Small intestine (tissue), 7 donors: Measurements from ENCODE around the gene CD82. TPM values are rescaled to one million over a fixed set of nuclear protein-coding genes. Genes with fewer than 3 reads are reported as not detected.
A peak's percentile ranks its signal among the peaks of the same experiment; 100 is the strongest.

Source experiments
- DNase-seq, 2 donors: peaks; one replicate each; pipeline versions ENCODE4 v3.0.0 to v3.0.0-alpha.2; 2013
- FAIRE-seq: peaks from 2 replicates; lab custom pipeline; 2012; peaks lifted over from hg19 to GRCh38; lab: Jason Lieb, UNC
- H3K27ac ChIP-seq, 3 donors: one replicate each; pipeline ENCODE4 v1.5.1; 2013; ENCODE audit warnings: low read length in 2 of 3, mild to moderate bottlenecking in 2 of 3, control low read depth in 1 of 3, inconsistent platforms in 1 of 3, low read depth in 1 of 3, moderate library complexity in 1 of 3
- H3K27me3 ChIP-seq, 3 donors: one replicate each; pipeline ENCODE4 v1.6.1; 2013; ENCODE audit warnings: low read length in 3 of 3, inconsistent platforms in 1 of 3; ENCODE audit not compliant: control insufficient read depth in 3 of 3, insufficient read depth in 3 of 3
- H3K36me3 ChIP-seq, 3 donors: one replicate each; pipeline ENCODE4 v1.6.1; 2013; ENCODE audit warnings: low read length in 3 of 3, inconsistent platforms in 1 of 3, low read depth in 1 of 3, mild to moderate bottlenecking in 1 of 3, moderate library complexity in 1 of 3; ENCODE audit not compliant: control insufficient read depth in 3 of 3, insufficient read depth in 2 of 3
- H3K4me1 ChIP-seq, 3 donors: one replicate each; pipeline ENCODE4 v1.6.1; 2013; ENCODE audit warnings: low read length in 2 of 3, inconsistent platforms in 1 of 3, low read depth in 1 of 3, mild to moderate bottlenecking in 1 of 3, moderate library complexity in 1 of 3; ENCODE audit not compliant: control insufficient read depth in 3 of 3, insufficient read depth in 2 of 3
- H3K4me3 ChIP-seq, 3 donors: one replicate each; pipeline ENCODE4 v1.5.1; 2013; ENCODE audit warnings: low read length in 3 of 3, control low read depth in 1 of 3, inconsistent platforms in 1 of 3, low read depth in 1 of 3, mild to moderate bottlenecking in 1 of 3, moderate library complexity in 1 of 3
- H3K9me3 ChIP-seq, 2 donors: one replicate each; pipeline ENCODE4 v1.6.1; 2013; ENCODE audit warnings: low read depth in 1 of 2, low read length in 1 of 2; ENCODE audit not compliant: control insufficient read depth in 2 of 2, insufficient read depth in 1 of 2
- WGBS, 3 donors: extraction: QIAGEN DNeasy Blood & Tissue Kit; methylation state at CpG; one replicate each; pipeline ENCODE4 v1.1.7; 2013; 5-methylcytosine and 5-hydroxymethylcytosine counted together
- polyA plus RNA-seq, 4 donors: library from polyadenylated mRNA; stranded (reverse) in 3 of 4; unstranded in 1 of 4; fragments of 200-250 nt in 3 of 4; fragments of 120-200 nt in 1 of 4; gene quantifications; one replicate each; pipeline versions ENCODE4 v1.2.1 to v1.2.3, GENCODE V29; 2013
- donor health status: healthy with polysubstance abuse.
- donor health status: control.
- donor health status: control.
- donor health status: Bipolar disorder and iron deficiency.
- donor health status: healthy.

The CD82 gene
- polyA plus RNA-seq, 4 donors, result 24.2 to 108 (median 69.9) TPM

DNA sequence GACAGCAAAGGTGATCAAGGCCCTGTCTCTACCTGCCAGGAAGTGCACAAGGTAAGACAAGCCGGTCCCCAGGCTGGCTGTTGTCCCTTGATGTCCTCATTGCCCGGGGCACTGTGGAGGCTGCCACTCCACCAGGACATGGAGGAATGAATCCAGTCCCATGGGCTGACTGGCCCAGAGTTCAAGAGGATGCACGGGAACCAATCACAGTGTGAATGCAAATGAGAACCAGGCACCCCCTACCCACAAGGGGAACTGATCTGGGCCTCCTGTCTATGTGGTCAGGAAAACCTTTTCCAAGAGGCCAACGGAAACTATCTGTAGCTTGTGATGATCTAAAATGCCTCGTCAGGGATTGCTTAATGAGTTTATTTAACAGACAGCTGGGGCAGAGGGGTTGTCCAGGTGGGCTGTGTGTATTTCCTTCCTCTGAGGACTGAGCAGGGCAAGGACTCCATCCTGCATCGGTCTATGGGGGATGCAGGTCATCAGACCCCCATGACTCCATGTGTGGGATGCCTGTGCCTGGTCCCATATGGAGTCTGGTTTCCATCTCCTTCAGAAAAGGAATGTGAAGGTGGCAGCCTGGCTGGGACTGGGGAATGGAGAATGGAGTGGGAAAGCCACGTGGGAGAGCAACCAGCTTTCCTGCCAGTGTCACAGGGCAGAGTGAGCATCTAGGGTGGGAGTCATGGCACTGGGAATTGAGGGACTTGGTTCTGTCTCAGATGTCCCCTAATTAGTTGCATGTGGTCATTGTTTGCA, 60.5 kb downstream of the CD82 start:
- Histone ChIP-seq H3K9me3 (peaks cover 0 to 6% of the 10 kb centered on the region in 2 donors), H3K36me3 (peaks cover 0 to 14% (median 0%) of the 10 kb centered on the region in 3 donors), H3K27ac (no peak overlapping the region), H3K4me3 (no peak overlapping the region), H3K4me1 (peaks cover 0 to 45% (median 0%) of the 10 kb centered on the region in 3 donors), H3K27me3 (no peaks in the 10 kb centered on the region)
- DNase-seq (no peak), FAIRE-seq (no peak)
- 68 to 75% (median 72%) methylated on average over 7 of the region's 7 CpGs for WGBS, 3 donors

DNA sequence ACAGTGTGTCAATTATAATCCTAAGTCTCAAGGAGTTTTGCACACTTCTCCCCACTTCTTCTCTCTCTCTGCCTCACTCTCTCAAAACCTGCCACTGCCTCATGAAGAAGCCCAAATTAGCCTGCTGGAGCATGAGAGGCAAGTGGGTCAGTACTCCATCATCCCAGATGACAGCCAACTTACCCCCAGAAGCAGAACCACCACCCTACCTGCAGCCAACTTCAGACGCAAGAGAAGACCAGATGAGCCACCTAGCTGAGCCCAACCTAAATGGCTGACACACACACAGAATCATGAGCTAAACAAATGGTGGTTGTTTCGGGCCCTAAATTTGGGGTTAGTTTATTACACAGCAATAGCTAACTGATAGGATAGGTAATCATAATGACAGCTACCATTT, 61.2 kb downstream of the CD82 start:
- H3K36me3 ChIP-seq, result peaks cover 0 to 9% (median 0%) of the 10 kb centered on the region in 3 donors
- peaks cover 0 to 39% (median 0%) of the 10 kb centered on the region in 3 donors for H3K4me1 ChIP-seq
- DNase-seq (no peak), FAIRE-seq (no peak)
- no peak overlapping the region for H3K27ac ChIP-seq
- no peaks in the 10 kb centered on the region for H3K27me3 ChIP-seq
- WGBS, 3 donors, result 95 to 98% (median 98%) methylated on average over 2 of the region's 2 CpGs
- H3K4me3 ChIP-seq, result no peak overlapping the region
- peaks cover 0 to 6% of the 10 kb centered on the region in 2 donors for H3K9me3 ChIP-seq

DNA sequence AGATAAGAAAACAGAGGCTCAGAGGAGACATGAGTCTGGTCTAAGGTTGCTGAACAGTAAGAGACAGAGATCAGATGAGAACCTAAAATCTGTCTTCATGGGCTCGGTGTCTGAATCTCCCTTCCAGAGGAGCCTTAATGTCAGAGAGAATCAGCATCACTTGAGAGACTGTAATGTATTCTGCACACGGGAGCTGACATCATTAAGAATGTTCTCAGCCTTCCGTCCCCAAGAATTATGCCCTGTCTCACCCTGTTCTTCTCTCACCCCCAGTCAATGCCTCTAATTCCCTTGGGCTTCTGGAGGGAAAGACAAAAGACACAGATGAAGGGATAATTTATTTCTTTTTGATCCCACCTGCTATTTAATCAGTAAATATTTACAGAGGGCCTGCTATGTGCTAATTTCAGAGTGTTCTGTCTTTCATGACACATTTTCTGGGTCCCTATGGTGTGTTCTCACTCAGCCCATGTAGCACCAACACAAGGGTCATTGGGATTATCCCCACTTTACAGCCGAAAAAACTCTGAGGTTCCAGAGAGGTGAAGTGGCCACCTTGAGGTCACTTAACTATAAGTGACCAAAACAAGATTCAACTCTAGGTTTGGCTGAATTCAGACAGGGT, 61.8 kb downstream of the CD82 start:
- DNase-seq (no peak), FAIRE-seq (no peak)
- peaks cover 0 to 4% (median 0%) of the 10 kb centered on the region in 3 donors for H3K36me3 ChIP-seq
- WGBS, 3 donors, result 74 to 78% (median 76%) methylated on average over 4 of the region's 4 CpGs
- H3K9me3 ChIP-seq, result peaks cover 0 to 6% of the 10 kb centered on the region in 2 donors
- no peak overlapping the region for H3K27ac ChIP-seq
- H3K4me1 ChIP-seq, result peaks cover 0 to 38% (median 0%) of the 10 kb centered on the region in 3 donors
- no peaks in the 10 kb centered on the region for H3K27me3 ChIP-seq
- no peak overlapping the region for H3K4me3 ChIP-seq

DNA sequence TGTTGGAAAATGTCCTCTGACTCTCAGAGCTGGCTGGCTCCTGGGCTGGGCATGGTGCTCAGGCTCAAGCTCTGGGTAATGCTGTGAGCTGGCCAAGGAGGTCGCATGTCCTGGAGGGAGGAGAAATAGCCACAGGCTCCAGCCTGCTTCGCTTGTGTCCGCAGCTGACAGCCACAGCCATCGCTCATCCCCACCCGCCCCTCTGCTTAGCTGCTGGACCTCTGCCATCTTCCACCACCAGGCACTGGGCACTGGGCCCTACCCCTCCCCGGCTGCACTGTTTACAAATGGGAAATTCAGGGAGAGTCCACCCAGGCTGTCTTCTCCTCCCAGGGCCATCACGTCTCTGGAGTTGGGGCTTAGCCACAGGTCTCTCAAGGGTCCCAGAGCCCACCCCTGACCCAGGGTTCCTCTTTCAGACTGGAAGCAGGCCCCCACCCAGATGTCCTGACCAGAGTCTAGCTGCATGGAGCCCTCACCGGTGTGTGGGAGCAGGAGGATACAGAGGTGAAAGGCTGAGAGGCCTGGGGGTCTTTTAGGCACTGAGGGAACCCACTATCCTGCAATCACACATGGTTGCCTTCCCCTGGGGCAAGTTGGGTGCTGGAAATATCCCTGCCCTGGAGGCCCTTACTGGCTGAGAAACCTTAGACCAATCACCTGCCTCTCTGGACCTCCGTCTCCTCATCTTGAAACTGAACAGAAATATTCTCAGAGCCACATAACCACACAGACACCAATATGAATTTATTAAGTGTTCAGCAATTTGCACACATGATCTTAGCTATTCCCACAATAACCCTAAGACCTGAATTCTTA, 62.7 kb downstream of the CD82 start:
- FAIRE-seq (no peak), DNase-seq (no peak)
- 38 to 45% (median 43%) methylated on average over 9 of the region's 9 CpGs for WGBS, 3 donors
- no peaks in the 10 kb centered on the region for H3K27me3 ChIP-seq
- peaks cover 0 to 6% of the 10 kb centered on the region in 2 donors for H3K9me3 ChIP-seq
- H3K27ac ChIP-seq, result no peak overlapping the region
- no peak overlapping the region for H3K4me3 ChIP-seq
- H3K36me3 ChIP-seq, result no peaks in the 10 kb centered on the region
- H3K4me1 ChIP-seq, result peaks cover 0 to 38% (median 0%) of the 10 kb centered on the region in 3 donors

DNA sequence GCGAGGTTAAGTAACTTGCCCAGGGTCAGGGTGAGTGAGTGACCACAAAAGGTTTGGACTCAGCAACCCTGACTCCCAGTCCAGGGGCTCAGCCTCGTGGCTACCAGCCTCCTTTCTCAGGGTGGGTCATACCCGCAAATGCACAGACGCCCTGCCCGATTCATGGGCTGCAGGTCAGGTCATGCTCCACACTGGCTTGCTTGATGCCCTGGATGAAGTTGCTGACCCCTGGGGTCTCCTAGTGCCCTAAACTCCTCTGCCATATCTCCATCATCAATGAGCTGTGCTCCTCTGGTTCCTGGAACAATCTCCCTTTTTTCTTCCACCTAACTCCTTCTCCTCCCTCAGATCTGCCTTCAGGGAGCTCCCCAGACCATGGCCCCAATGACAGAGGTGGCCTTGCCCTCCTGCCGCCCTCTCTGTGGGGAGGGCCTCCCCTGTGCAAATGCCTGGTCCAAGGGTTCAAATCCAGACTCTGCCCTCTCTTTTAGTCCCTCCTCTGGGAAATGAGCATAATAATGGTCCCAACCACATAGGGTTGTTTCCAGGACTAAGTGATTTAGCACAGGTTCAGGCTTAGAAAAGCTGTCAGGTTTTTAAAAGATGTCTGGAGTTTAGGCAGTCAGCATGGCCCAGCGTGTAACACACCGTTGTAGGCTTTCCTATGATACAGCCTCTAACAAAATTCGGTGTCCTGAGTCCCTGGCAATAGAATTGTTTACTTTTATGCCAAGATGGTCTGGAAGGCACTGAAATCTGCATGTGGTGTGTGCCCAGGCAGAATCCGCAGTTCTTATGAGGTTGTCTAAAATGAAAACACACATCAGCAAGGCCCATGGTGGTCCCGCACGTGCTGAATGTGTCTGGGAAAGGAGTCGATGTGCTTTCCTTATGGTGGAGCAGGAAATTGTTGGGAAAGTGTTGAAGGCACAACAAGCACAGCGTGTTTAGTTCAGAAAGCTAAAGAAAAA, 63.6 kb downstream of the CD82 start:
- no peaks in the 10 kb centered on the region for H3K27me3 ChIP-seq
- DNase-seq (peak in 1 of 2 donors; percentile 73), FAIRE-seq (no peak)
- H3K9me3 ChIP-seq, result peaks cover 0 to 6% of the 10 kb centered on the region in 2 donors
- peaks cover 0 to 34% (median 0%) of the 10 kb centered on the region in 3 donors for H3K4me1 ChIP-seq
- H3K36me3 ChIP-seq, result no peaks in the 10 kb centered on the region
- H3K4me3 ChIP-seq, result no peak overlapping the region
- peak overlapping the region in 1 of 3 donors; percentile 52 for H3K27ac ChIP-seq
- WGBS, 3 donors, result 76 to 80% (median 76%) methylated on average over 14 of the region's 14 CpGs

DNA sequence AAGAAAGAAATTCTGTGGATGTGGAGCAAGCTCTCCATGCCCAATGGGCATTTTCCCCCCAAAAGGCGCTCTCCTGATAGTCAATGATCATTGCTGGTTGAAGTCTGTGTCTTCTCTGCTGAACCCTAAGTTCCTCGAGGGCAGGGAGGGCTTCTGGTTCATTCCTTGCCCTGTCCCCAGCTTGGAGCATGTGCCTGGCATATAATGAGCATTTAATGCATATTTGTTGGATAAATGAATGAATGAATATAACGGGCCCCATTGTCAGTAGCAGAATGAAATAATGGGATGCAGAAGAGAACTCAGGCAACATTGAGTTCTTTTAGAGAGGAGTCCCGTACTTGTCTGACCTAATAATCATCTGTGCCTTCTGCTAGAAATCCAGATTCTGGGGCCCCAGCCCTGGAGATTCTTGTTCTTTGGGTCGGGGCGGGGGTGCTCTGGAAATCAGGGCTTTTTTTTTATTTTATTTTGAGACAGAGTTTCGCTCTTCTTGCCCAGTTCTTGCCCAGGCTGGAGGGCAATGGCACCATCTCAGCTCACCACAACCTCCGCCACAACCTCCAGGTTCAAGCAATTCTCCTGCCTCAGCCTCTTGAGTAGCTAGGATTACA, 64.4 kb downstream of the CD82 start:
- H3K4me3 ChIP-seq, result no peak overlapping the region
- DNase-seq (no peak), FAIRE-seq (no peak)
- H3K27me3 ChIP-seq, result no peaks in the 10 kb centered on the region
- no peak overlapping the region for H3K27ac ChIP-seq
- no peaks in the 10 kb centered on the region for H3K36me3 ChIP-seq
- H3K9me3 ChIP-seq, result peaks cover 0 to 6% of the 10 kb centered on the region in 2 donors
- H3K4me1 ChIP-seq, result peaks cover 0 to 35% (median 0%) of the 10 kb centered on the region in 3 donors
- 83 to 84% (median 83%) methylated on average over 8 of the region's 8 CpGs for WGBS, 3 donors

DNA sequence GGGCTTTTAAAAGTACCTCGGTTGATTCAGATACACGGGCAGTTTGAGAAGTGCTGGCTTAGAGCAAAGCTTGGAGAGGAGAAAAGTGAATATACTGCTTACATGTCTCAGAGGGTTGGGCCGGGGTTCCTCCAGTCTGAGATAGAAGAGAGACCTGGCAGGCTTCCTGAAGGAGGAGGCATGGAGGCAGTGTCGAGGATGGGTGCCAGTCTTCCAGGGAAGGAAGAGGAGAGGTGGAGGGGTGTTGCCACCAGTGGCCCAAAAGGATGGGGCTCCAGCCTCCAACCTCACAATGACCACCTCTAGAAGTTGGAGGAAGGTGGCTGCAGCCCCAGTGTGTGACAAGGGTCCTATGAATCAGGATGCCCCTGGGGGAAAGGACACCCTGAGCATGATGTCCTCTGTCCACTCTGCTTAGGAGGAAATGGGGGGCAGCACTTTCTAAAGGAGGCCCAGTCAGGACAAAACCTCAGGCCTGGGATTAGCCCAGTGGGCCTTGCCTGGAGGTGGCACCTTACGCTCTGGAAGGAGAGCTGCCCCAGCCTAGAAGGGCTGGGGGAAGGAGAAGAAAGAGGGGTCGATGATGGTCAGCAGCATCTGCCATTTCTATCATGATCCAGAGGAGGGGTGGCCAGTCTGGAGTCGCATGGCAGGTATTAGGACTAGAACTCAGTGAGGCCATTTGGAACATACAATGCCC, 65.2 kb downstream of the CD82 start:
- Histone ChIP-seq H3K36me3 (no peaks in the 10 kb centered on the region), H3K9me3 (peaks cover 0 to 6% of the 10 kb centered on the region in 2 donors), H3K27ac (no peak overlapping the region), H3K4me3 (no peak overlapping the region), H3K4me1 (peaks cover 0 to 38% (median 0%) of the 10 kb centered on the region in 3 donors), H3K27me3 (no peaks in the 10 kb centered on the region)
- WGBS, 3 donors, result 87 to 94% (median 89%) methylated on average over 7 of the region's 7 CpGs
- no peak for FAIRE-seq
- DNase-seq, result no peak
